SU-DHL-6 (cell line): Measurements from ENCODE around the gene TENT5C.

Experiments used
- H2AFZ ChIP-seq: fragments of 200-600 bp; sonication (generic); 2 replicates; pipeline ENCODE4 v1.6.1; 2014; ENCODE audit warnings: low read depth, mild to moderate bottlenecking, moderate library complexity, mixed read lengths, antibody characterized with exemption, low read length; ENCODE audit not compliant: severe bottlenecking
- H3F3A ChIP-seq: fragments of 200-600 bp; shearing (Covaris generic); 2 replicates; pipeline ENCODE4 v1.6.0; 2016; ENCODE audit warnings: antibody characterized with exemption, mild to moderate bottlenecking; ENCODE audit not compliant: insufficient read depth
- H3K27ac ChIP-seq: fragments of 200-600 bp; sonication (generic); 2 replicates; pipeline ENCODE4 v1.5.1; 2016; ENCODE audit warnings: low read depth, mild to moderate bottlenecking, low read length, moderate library complexity, mixed read lengths
- H3K27me3 ChIP-seq: fragments of 200-600 bp; sonication (generic), shearing (Covaris generic); 2 replicates; pipeline ENCODE4 v1.6.0; 2014; ENCODE audit warnings: mild to moderate bottlenecking, low read length
- H3K36me3 ChIP-seq: fragments of 200-600 bp; sonication (generic); 2 replicates; pipeline ENCODE4 v1.6.1; 2014; ENCODE audit warnings: mild to moderate bottlenecking, low read length, mixed read lengths
- H3K4me2 ChIP-seq: fragments of 300-600, 200-600 bp; shearing (Covaris generic), sonication (generic); 2 replicates; pipeline ENCODE4 v1.6.0; 2014; ENCODE audit warnings: low read length, low read depth, mild to moderate bottlenecking; ENCODE audit not compliant: poor library complexity, severe bottlenecking
- H3K4me3 ChIP-seq: fragments of 200-600 bp; sonication (generic); 2 replicates; pipeline ENCODE4 v1.5.1; 2014; ENCODE audit warnings: antibody characterized with exemption, low read length, mild to moderate bottlenecking, mixed read lengths; ENCODE audit not compliant: insufficient read depth, poor library complexity, severe bottlenecking
- H3K79me2 ChIP-seq: fragments of 200-600 bp; sonication (generic); 2 replicates; pipeline ENCODE4 v1.6.1; 2014; ENCODE audit warnings: mild to moderate bottlenecking, low read length, moderate library complexity; ENCODE audit not compliant: insufficient read depth
- H3K9ac ChIP-seq: fragments of 200-600 bp; sonication (generic); 2 replicates; pipeline ENCODE4 v1.7.0; 2014; ENCODE audit warnings: mild to moderate bottlenecking, low read length
- H3K9me2 ChIP-seq: fragments of 200-600 bp; sonication (generic); replicated peaks from 2 replicates; pipeline ENCODE4 v1.6.1; 2014; ENCODE audit warnings: low read length; ENCODE audit not compliant: insufficient read depth
- H3K9me3 ChIP-seq: fragments of 200-600 bp; sonication (generic); 2 replicates; pipeline ENCODE4 v1.6.1; 2014; ENCODE audit warnings: low read length, mixed read lengths; ENCODE audit not compliant: insufficient read depth
- H4K20me1 ChIP-seq: fragments of 200-600 bp; sonication (generic); 2 replicates; pipeline ENCODE4 v1.6.1; 2014; ENCODE audit warnings: low read depth, mild to moderate bottlenecking, antibody characterized with exemption, low read length, moderate library complexity, mixed read lengths
- EZH2phosphoT487 ChIP-seq: fragments of 200-600 bp; sonication (generic), shearing (Covaris generic); conservative IDR thresholded peaks from 2 replicates; pipeline ENCODE4 v1.6.1; 2018; ENCODE audit warnings: mild to moderate bottlenecking, antibody characterized with exemption, low read length, moderate library complexity, mixed read lengths
- TF ChIP-seq, protein P1 (sequence below): fragments of 200-600 bp; sonication (generic); IDR thresholded peaks from one replicate; pipeline ENCODE4 v1.5.1; 2017; ENCODE audit warnings: antibody characterized with exemption, mild to moderate bottlenecking, low read length, moderate library complexity; ENCODE audit not compliant: insufficient read depth, poor library complexity, severe bottlenecking

The TENT5C gene

DNA sequence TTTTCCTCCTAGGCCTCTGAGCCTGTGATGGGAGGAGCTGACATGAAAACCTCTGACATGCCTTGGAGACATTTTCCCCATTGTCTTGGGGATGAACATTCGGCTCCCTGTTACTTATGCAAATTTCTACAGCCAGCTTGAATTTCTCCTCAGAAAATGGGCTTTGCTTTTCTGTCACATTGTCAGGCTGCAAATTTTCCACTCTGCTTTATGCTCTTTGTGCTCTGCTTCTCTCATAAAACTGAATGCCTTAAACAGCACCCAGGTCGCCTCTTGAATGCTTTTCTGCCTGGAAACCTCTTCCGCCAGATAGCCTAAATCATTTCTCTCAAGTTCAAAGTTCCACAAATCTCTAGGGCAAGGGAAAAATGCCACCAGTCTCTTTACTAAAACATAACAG is 46.7 kb upstream of the TENT5C start:
- Histone ChIP-seq H3K9me3 (no peaks in the 10 kb centered on the region), H3K27ac (no peak overlapping the region), H3K36me3 (no peaks in the 10 kb centered on the region), H3F3A (no peaks in the 10 kb centered on the region), H3K4me2 (no peak overlapping the region), H3K27me3 (no peaks in the 10 kb centered on the region), H3K4me3 (no peak overlapping the region), H4K20me1 (no peaks in the 10 kb centered on the region), H3K9me2 (no peaks in the 10 kb centered on the region), H3K79me2 (no peaks in the 10 kb centered on the region), H3K9ac (no peak overlapping the region), H2AFZ (no peak overlapping the region)
- TF ChIP-seq, protein P1, sequence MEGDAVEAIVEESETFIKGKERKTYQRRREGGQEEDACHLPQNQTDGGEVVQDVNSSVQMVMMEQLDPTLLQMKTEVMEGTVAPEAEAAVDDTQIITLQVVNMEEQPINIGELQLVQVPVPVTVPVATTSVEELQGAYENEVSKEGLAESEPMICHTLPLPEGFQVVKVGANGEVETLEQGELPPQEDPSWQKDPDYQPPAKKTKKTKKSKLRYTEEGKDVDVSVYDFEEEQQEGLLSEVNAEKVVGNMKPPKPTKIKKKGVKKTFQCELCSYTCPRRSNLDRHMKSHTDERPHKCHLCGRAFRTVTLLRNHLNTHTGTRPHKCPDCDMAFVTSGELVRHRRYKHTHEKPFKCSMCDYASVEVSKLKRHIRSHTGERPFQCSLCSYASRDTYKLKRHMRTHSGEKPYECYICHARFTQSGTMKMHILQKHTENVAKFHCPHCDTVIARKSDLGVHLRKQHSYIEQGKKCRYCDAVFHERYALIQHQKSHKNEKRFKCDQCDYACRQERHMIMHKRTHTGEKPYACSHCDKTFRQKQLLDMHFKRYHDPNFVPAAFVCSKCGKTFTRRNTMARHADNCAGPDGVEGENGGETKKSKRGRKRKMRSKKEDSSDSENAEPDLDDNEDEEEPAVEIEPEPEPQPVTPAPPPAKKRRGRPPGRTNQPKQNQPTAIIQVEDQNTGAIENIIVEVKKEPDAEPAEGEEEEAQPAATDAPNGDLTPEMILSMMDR, result no peak
- no peak for TF ChIP-seq EZH2phosphoT487

DNA sequence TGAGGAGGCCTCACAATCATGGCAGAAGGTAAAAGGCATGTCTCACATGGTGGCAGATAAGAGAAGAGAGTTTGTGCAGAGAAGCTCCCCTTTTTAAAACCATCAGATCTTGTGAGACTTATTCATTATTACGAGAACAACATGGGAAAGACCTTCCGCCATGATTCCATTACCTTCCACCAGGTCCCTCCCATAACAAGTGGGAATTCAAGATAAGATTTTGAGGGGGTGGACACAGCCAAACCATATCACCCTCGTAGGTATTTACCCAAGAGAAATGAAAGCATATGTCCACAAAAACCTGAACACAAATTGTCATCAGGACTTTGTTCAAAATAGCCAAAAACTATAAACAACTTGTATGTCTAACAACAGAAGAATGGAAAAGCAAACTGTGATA is 45.9 kb upstream of the TENT5C start:
- Histone ChIP-seq H3K27ac (no peak overlapping the region), H2AFZ (no peak overlapping the region), H3K9me2 (no peaks in the 10 kb centered on the region), H4K20me1 (no peaks in the 10 kb centered on the region), H3K27me3 (no peaks in the 10 kb centered on the region), H3K9ac (no peak overlapping the region), H3K36me3 (no peaks in the 10 kb centered on the region), H3K4me2 (no peak overlapping the region), H3K79me2 (no peaks in the 10 kb centered on the region), H3K9me3 (no peaks in the 10 kb centered on the region), H3F3A (no peaks in the 10 kb centered on the region), H3K4me3 (no peak overlapping the region)
- TF ChIP-seq, protein P1, result no peak
- no peak for TF ChIP-seq EZH2phosphoT487

DNA sequence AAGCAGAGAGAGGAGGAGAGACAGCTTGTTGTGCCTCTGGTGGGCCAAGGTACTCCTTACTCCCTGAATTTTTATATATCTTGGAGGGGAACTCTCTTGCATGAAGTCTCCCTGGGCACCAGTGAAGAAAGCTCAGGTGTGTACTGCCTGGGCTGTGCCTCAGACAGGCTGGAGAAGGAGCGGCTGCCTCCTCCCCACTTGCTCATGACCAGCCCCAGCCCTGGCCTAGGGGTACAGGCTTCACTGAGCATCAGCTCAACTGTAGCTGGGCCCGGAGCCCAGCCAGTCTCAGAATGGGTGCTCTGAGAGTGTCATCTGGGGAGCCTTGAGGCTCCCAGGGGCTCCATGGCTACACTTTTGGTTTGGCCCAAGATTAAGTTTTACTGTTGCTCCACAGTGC is 44.8 kb upstream of the TENT5C start:
- Histone ChIP-seq H3K9me2 (no peaks in the 10 kb centered on the region), H3K4me3 (no peak overlapping the region), H2AFZ (no peak overlapping the region), H3K4me2 (no peak overlapping the region), H3K27ac (no peak overlapping the region), H3K9me3 (no peaks in the 10 kb centered on the region), H4K20me1 (no peaks in the 10 kb centered on the region), H3K27me3 (no peaks in the 10 kb centered on the region), H3K36me3 (no peaks in the 10 kb centered on the region), H3F3A (no peaks in the 10 kb centered on the region), H3K79me2 (no peaks in the 10 kb centered on the region), H3K9ac (no peak overlapping the region)
- no peak for TF ChIP-seq EZH2phosphoT487
- TF ChIP-seq, protein P1, result no peak

DNA sequence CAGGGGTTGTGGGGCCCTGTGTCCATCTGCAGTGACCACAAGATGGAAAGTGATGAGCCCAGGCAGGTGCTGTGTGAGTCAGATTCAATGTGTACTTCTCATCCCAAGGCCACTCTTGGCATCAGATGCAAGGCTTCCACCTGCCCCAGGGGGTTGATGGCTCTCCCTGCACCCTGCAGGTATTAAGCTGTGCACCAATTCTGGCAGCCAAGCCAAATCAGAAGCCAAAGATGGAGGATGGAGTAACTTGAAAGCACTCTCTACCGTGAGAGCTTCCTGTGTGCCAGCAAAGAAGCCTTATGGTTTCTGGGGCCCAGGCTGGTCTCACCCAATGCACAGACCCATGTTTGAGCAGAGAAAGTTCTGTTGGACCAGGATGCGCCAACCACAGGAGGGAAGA is 44.3 kb upstream of the TENT5C start:
- TF ChIP-seq EZH2phosphoT487, result no peak
- TF ChIP-seq, protein P1, result no peak
- Histone ChIP-seq H3K9ac (no peak overlapping the region), H3K27ac (no peak overlapping the region), H2AFZ (no peak overlapping the region), H3K27me3 (no peaks in the 10 kb centered on the region), H3K36me3 (no peaks in the 10 kb centered on the region), H3F3A (no peaks in the 10 kb centered on the region), H3K9me2 (no peaks in the 10 kb centered on the region), H3K79me2 (no peaks in the 10 kb centered on the region), H3K9me3 (no peaks in the 10 kb centered on the region), H3K4me2 (no peak overlapping the region), H4K20me1 (no peaks in the 10 kb centered on the region), H3K4me3 (no peak overlapping the region)
